ENCODE results near the gene VWF.

GRCh38 chr12:6154730-6155459 lies 30.4 kb upstream of the VWF start:
- TF ChIP-seq CTCF (IDR thresholded peaks at IDR 0.05; ENCODE audit: low read depth, low read length) (no peak), EZH2phosphoT487 (IDR thresholded peaks at IDR 0.05; ENCODE audit: low read depth) (no peak)
